Hippocampal formation (tissue), 2 donors: ENCODE results near the gene PRDM10.
"Not testable (repeated sequence)": the region's sequence is repeated elsewhere in the genome, so short reads cannot be mapped to it uniquely, and the experiment has no call there.

Experiments
- DNase-seq, 2 donors: peaks; one replicate each; lab custom pipeline; 2025; lab: John Stamatoyannopoulos, UW

Gene PRDM10

DNA sequence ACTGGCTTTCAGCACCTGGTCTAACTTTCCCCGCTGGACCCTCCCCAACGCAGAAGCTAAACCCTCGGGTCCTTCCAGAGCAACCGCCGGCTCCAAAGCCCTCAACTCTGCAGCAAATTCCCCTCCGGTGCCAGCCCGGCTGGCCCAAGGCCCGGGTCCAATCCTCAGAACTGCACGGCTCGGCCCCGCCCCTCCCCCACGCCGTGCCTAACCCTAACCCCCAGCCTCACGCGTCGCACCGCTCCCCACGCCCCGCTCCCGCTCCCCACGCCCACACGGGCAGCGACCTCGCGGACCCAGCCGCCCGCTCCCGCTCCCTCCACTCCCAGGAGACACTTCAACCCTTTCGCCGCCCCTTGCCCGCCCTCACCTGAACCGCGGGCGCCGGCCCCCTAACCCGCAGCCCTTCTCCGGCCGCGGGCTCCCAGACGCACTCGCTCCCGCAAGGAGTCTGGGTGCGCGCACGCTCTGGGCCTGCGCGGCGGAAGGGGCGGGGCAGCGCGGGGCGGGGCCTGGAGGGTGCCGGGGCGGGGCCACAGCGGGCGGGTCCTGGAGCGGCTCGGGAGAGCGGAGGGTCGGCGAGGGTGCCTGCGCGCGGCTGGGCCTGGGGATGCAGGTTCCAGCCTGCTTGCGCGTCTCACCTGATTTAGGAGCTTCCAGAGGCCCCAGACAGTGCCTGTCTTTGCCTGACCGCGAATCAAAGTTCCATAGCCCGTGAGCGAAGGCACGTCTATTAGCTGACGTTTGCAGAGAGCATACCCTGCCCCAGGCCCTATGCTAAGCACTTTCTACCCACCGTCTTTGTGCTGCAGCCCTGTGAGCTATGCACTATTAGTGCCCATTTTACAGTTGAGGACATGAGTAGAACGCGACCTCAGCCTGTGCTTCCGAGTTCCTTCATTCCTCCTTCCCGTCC, 107.3 kb downstream of the PRDM10 start, which contains the start of gene NFRKB:
TSS of gene NFRKB (minus strand) at position 453 of the 916 bp plus-strand sequence. CDS start 2,729 bp downstream, outside the sequence.
- peak; percentile 64 to 89 for DNase-seq

DNA sequence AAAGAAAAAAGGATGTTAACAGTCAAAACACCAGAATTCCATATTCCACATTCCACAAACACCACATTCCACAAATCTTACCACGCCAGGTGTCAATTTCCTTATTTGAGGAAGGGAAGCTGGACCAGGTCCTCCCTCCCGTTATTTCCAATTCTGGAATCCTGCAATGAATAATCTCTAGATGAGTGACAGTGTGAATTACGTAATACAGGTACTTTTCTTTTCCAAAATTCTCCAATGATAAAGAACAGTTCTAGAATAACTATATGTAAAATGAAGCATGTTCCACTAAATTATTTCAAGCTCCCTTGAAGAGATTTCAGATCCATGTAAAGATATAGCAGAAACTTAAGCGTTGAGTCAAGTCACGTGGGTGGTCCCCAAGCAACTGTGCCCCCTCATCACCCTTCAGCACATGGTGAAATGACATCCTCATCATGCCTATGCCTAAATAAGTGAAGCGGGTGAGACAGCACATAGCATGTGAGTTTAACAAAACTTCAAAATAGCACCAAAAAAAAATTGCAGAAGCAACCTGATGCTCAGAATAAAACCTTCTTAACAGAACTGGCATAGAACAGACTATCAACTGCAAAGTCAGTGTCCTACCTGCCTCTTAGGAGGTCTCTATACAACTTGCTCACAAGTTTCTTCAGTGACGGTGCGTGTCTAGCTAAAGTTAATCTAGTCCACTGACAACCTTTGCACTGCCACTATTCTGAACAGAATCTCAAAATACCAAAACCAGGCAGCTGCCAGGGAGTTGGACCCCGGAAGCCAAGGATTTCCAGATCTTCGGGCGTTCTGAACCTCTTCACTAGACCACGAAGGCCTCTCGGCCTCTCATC, 108.1 kb downstream of the PRDM10 start:
- no peak for DNase-seq

DNA sequence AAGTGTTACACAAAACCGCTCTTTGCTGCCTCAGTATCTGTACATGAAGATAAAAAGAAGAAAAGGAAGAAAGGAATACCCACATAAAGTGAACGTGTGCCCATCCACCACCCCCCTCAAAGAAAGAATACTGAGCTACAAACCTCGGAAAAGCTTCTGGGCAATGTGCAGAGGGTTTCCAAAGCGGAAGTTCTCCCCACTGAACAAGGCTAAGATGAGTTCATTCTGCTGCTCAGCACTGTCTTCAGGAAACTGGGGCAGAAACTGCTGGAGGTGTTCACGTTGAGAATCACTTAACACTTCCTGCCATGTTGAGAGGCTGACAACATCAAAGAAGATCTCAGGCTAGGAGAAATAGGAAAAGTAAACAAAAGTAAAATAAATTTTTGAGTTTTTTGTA, 114.2 kb downstream of the PRDM10 start:
- DNase-seq = no peak

DNA sequence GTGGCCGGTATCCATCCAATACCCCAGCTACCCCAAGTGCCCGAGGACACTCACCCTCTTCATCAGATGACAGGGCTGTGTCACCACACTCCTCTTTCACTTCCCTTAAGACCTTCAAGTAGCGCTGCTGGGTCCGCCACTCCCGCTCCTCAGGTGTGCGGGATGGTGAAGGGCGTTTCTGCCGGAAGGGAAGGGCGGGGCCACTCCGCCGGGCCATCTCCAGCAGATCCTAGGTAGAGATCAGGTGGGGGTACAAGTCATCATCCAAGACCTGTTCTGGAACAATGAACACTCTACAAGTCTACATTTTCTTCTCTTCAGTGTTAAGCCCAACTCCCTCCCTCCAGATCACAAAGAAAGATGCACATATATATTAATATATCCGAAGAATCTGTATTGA, 117.3 kb downstream of the PRDM10 start:
- no peak for DNase-seq

DNA sequence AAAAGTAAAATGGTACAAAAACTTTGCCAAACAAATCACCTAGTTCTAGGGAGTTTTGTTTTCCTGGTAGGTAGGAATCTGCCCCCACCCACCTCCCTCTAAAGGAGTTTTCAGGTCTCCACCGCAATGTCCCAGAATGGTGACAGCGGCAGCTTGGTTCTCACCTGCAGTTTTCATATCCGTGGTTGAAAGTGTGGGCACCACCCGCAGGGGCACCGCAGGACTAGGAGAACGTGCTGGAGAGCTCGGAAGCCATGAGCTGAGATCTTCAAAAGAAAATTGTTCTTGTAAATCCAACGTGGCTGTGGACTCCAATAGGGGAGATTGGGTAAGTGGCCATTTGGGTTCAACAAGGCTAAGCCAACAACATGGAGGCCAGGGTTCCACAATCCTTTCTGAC, 118.1 kb downstream of the PRDM10 start:
- DNase-seq = no peak

DNA sequence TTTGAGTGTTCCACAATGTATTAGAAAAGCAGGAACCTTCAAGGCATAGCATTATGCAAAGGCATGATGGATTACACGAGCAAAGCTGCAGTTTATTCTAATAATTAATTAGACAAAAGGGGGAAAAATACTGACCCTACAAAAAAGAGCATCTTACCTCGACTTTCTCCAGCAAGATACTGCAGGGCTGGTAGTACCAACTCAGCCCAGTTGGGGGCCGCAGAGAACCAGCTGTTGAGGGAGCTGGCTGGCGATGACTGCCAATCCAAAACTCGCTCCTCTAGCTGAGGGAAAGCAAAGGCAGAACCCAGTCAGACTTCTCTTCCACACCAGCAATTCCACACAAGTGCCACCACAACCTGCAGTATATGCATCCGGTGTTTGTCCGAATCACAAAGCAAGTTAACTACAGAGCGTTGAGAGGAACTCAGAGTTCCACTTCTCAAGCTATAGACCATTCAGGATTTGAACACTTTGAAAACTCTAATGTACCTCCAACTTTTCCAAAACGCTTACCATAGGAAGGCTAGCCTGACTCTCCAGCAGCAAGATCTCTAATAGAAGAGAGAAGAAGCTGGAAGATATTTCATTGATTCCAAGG, 121.0 kb downstream of the PRDM10 start:
- DNase-seq = no peak

DNA sequence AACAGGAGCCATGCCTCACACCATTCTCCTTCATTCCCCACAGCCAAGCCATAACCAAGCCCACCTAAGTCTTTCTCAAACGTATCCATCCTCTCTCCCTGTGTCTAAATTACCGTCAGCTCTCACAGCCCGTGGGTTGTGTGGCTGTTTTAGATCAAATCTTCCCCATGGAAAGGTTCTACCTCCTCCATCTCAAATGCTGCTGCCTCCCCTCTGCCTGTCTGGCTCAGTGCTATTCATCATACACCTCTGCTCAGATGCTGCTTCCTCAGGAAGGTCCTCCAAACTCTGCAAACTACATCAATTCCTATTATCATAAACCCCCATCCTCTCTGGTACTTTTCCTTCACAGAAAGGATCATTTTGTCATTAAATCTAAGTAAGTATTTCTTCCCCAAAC, 122.3 kb downstream of the PRDM10 start:
- DNase-seq = no peak

DNA sequence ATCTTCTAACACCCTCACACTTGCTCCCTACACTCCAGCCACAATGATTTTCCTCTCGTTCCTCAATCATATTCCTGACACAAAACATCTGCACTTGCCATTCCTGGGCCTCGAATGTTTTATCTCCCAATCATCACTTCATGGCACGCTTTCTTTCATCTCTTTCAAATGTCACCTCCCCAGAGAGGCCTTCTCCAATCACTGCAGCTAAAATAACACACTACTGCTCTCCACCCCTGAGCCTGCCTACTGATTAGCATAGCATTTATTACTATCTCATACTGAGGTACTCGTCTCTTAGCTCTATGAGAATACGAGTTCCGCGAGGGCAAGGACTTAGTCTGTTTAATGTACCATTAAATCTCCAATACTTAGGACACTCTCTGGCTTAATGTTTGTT, 130.7 kb downstream of the PRDM10 start:
- no peak for DNase-seq

DNA sequence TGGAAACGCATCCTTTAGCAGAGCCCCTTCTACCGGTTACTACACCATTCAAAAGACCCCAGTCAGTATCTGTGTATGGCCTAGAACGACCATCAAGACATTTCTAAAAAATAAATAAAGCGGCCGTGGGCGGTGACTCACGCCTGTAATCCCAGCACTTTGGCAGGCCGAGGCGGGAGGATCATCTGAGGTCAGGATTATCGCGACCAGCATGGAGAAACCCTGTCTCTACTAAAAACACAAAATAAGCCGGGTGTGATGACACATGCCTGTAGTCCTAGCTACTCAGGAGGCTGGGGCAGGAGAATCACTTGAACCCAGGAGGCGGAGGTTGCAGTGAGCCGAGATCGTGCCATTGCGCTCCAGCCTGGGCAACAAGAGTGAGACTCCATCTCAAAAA, 134.0 kb downstream of the PRDM10 start:
- not testable (repeated sequence) for DNase-seq

DNA sequence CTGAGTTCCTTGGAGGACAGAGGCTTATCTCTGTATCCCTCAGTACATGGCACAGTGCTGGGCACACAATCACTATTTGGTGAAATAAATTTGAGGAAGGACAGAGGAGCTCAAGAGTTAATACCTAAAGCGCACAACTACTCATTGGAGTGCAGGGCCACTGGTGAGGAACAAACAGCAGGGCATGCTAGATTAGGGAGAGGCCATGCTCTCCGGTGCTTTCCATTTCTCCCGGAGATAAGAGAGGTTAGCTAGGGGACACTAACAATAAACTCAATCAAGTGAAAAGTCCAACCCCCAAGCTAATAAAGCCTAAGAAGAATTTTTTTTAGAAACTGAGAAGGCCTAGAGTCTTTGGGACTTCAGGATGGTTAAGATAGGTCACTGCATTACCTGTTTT, 136.3 kb downstream of the PRDM10 start:
- no peak for DNase-seq

DNA sequence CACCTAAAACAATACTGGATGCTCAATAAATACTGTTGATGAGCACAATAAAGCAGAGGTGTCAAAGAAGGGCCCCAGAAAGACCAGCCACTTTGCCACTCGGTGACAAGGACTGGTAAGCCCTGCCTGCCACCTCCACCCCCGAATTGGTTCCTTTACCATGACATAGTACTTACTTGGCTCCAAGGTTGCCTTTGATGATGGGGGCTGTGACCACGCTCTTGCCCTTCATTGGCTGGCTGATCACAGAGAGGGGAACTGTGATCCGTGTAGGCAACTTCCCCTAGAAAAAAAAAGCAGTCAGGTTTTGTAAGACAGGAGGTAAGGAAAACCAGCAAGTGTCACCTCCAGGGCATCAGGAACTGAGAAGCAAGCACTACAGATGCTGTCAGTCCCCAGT, 136.9 kb downstream of the PRDM10 start:
- DNase-seq = no peak

DNA sequence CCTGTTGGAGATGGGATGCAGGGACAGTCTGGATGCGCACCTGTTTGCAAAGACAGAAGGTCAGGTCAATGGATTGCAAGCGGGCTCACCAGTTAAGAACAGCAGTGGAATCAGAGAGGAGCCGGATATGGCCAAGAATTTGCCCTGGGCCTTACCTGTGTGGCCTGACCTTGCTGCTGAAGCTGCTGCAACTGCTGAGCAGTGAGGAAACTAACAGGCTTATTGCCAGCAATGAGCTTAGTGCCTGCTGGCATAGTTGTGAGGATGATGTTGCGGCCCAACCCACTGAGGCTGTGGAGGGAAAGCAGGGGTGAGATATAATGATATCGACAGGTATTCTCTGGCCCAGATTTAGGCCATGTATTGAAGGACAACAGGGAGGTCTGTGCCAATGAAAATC, 137.8 kb downstream of the PRDM10 start:
- DNase-seq = no peak

DNA sequence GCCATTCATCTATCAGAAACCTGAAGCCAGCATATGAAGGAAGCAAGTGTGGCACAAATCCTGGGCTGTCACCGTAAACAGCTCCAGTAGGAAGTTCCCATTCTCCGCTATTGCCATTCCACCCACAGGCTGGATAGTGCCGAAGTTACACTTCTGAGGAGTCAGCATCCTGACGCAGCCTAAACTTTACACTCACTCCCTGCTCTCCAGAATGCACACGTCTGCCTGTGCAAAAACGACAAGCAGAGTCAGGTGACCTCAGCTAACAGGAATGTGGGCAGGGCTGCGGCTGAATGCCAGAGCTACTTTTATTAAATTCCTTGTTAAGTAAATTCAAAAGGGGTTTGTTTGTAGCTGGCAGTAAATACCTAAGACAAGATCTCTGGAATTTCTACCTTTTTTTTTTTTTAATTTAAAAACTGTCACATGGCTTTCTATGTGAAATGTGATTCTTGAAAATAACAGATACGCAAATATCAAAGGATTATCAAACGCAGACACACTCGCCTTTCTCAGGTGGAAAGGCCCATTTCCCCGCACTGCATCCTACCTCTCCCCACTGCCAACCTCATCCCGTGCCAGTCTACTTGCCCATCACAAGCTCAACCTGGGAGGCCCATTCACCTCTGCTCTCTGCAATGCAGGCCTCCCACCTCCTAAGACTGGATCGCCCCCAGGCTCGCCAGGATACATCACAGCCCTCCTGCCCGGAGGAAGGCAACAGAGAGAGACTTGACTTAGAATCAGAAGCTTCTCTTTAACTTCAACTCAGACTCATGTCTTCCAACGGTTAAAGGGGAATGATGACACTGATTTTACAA, 140.7 kb downstream of the PRDM10 start:
- no peak for DNase-seq

DNA sequence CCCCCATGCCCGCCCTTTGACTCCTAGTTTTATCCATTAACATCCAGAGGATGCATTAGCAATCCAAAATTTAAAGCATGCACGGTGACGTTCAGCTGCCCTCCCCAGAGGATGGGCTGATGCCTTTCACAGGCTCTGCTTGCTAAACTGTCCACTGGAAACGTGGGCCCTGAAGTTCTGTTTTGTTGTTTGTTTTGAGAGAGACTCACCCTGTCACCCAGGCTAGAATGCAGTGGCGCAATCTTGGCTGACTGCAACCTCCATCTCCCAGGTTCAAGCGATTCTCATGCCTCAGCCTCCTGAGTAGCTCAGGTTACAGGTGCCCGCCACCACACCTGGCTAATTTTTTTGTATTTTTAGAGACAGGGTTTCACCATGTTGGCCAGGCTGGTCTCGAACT, 146.6 kb downstream of the PRDM10 start:
- no peak for DNase-seq

DNA sequence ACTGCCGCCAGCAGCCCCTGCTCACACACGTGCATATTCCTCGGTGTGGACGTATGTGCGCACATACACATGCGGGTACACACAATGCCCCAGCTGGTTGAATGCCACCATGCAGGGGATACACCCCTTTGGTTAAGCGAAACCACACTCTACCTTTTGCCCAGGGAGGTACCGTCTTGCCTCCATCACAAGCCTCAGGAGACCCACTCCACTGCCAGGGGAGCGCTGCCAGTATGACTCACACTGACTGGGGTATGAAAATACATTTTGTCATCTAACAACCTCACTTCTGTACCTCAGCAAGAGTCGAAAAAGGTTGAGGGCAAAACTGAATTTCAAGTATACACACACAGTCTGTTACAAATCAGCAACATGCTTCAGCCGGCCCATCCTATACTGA, 147.5 kb downstream of the PRDM10 start:
- DNase-seq = no peak

DNA sequence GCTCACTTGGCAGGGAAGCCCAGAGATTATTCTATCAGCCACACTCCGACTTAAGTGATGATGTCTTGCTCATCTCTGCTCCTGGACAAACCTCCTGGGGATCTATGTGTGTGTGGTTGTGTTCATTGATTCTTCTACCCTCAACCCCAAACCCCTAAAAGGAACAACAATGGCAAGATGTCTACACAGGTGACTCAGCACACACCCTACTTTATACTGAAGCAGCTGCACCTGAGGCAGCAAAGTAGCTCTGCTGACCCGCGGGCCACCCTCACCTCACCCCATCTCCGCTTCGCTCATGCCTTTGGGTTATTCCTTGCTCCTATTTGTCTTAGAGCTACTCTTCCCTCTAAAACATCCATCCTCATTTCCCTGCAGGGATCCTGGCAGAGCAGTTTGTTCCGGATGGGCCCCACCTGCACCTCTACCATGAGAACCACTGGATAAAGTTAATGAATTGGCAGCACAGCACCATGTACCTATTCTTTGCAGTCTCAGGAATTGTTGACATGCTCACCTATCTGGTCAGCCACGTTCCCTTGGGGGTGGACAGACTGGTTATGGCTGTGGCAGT, 148.3 kb downstream of the PRDM10 start:
- DNase-seq = no peak

DNA sequence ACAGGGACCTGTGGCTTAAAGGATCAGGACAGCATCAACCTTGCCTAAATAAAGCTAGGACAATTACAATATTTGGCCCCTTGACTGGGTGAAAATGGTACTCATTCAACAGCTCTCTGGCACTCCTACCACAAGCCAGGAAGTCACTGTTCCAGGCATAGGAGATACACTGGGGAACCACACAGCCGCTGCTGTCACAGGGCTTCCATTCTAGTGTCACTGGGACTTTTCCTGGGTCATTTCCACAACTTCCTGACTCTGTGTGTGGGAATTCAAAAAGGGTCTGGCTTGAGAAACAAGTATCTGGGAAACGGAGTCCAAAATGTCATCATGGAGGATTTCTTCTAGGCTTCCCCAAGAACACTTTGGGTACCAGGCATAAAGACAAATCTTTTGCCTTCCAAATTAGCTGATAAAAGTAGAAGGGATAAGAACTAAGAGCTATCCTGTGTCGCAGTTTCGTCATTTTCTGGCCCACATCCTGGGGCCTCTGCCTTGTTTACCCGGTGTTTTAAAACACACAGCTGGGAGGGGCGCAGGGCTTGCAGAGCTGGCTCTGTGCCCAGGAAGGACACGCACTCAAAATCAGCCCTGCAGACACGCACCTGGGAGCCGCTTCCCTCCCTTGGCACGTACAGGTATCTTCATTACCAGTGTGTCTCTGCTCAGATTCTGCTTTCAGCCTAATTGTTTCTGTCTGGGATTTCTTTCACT, 149.0 kb downstream of the PRDM10 start:
- no peak for DNase-seq

DNA sequence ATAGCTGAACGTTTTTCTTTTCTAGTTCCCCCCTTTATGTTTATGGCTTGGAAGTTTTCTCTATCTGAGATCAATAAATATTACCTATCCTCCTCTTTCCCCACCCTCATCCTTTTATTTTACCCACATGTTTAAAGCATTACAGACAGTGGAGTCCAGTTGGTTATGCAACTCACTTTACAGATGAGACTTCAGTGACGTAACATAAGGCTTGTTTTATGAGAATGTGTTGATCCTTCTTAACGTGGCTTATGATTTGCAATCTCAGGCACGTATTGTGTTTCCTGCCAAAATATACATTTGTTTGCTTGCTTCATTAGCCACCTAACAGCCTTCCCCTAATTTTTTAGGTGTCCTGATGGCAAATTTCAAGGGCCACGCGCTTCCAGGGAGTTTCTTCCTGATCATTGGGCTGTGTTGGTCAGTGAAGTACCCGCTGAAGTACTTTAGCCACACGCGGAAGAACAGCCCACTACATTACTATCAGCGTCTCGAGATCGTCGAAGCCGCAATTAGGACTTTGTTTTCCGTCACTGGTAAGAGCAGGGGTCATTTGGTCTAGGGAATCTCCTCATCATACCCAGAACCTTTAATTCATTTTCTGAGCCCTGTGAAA, 150.4 kb downstream of the PRDM10 start:
- DNase-seq = no peak
